Progenitor cell of endocrine pancreas (in vitro differentiated cells): Measurements from ENCODE around the gene SCGB1C2. TPM values are rescaled to one million over a fixed set of nuclear protein-coding genes. Genes with fewer than 3 reads are reported as not detected.
"Not testable (repeated sequence)": the region's sequence is repeated elsewhere in the genome, so short reads cannot be mapped to it uniquely, and the experiment has no call there.

Experiments
- DNase-seq: peaks from one replicate; pipeline ENCODE4 v3.0.0; 2021; ENCODE audit warnings: low spot score; ENCODE audit not compliant: unreplicated experiment
- H3K27ac Mint-ChIP-seq: 2 replicates; pipeline ENCODE4 v1.8.0; 2021; ENCODE audit warnings: mild to moderate bottlenecking, moderate library complexity, mixed read lengths
- H3K27me3 Mint-ChIP-seq: 2 replicates; pipeline ENCODE4 v1.8.0; 2021; ENCODE audit warnings: mixed read lengths
- H3K36me3 Mint-ChIP-seq: 2 replicates; pipeline ENCODE4 v1.8.0; 2022; ENCODE audit warnings: mixed read lengths; ENCODE audit not compliant: insufficient read depth
- H3K4me1 Mint-ChIP-seq: 2 replicates; pipeline ENCODE4 v1.8.0; 2021; ENCODE audit warnings: low read depth, mixed read lengths
- H3K4me3 Mint-ChIP-seq: 2 replicates; pipeline ENCODE4 v1.8.0; 2021; ENCODE audit warnings: low read depth, mild to moderate bottlenecking, moderate library complexity, mixed read lengths
- H3K9me3 Mint-ChIP-seq: 2 replicates; pipeline ENCODE4 v1.8.0; 2021; ENCODE audit warnings: low read depth, mixed read lengths
- CTCF ChIP-seq: fragments of 200-600 bp; sonication (generic); IDR thresholded peaks from one replicate; pipeline ENCODE4 v1.5.0; 2021; ENCODE audit warnings: antibody characterized with exemption, mild to moderate bottlenecking; ENCODE audit not compliant: unreplicated experiment
- long read RNA-seq: library from polyadenylated mRNA; unstranded; transcript quantifications from one replicate; pipeline ENCODE4 v2.0.0, GENCODE V29; 2020
- total RNA-seq: library from RNA; stranded (reverse); gene quantifications from 2 replicates; pipeline ENCODE4 v1.2.1, GENCODE V29; 2021

SCGB1C2 gene
- total RNA-seq: not detected in 2 replicates
- long read RNA-seq: 0 reads

- not testable (repeated sequence) for H3K4me3 Mint-ChIP-seq, H3K27me3 Mint-ChIP-seq, DNase-seq, H3K36me3 Mint-ChIP-seq, H3K4me1 Mint-ChIP-seq, H3K27ac Mint-ChIP-seq, H3K9me3 Mint-ChIP-seq
These were observed at the start of gene SCGB1C2 for GRCh38 chr17:137166-137807. Gene SCGB1C2, plus strand, starts transcription at chr17:137569. Its CDS starts 22 bp downstream, at chr17:137591.

GRCh38 chr17:113111-113510 is 24.3 kb upstream of the SCGB1C2 start:
- H3K9me3 Mint-ChIP-seq, H3K4me1 Mint-ChIP-seq, H3K27me3 Mint-ChIP-seq, H3K36me3 Mint-ChIP-seq, H3K4me3 Mint-ChIP-seq, H3K27ac Mint-ChIP-seq, DNase-seq: not testable (repeated sequence)

GRCh38 chr17:118339-118917 is 18.9 kb upstream of the SCGB1C2 start:
- H3K9me3 Mint-ChIP-seq: not testable (repeated sequence)

GRCh38 chr17:133932-134331 is 3.4 kb upstream of the SCGB1C2 start:
- not testable (repeated sequence) for H3K27me3 Mint-ChIP-seq, DNase-seq

More at GRCh38 chr17:118339-118917, 18.9 kb upstream of the SCGB1C2 start:
- not testable (repeated sequence) for H3K27me3 Mint-ChIP-seq, H3K36me3 Mint-ChIP-seq, H3K4me3 Mint-ChIP-seq, H3K27ac Mint-ChIP-seq, DNase-seq, H3K4me1 Mint-ChIP-seq
- peak; percentile 50 for TF ChIP-seq CTCF

GRCh38 chr17:134332-134785 is 3.0 kb upstream of the SCGB1C2 start:
- DNase-seq, H3K4me3 Mint-ChIP-seq, H3K27ac Mint-ChIP-seq, H3K4me1 Mint-ChIP-seq, H3K9me3 Mint-ChIP-seq, H3K36me3 Mint-ChIP-seq, H3K27me3 Mint-ChIP-seq: not testable (repeated sequence)
- TF ChIP-seq CTCF: peak; percentile 40

More at GRCh38 chr17:133932-134331, 3.4 kb upstream of the SCGB1C2 start:
- not testable (repeated sequence) for H3K9me3 Mint-ChIP-seq, H3K27ac Mint-ChIP-seq, H3K36me3 Mint-ChIP-seq, H3K4me1 Mint-ChIP-seq, H3K4me3 Mint-ChIP-seq

GRCh38 chr17:135022-135421 is 2.3 kb upstream of the SCGB1C2 start:
- H3K4me1 Mint-ChIP-seq, H3K27me3 Mint-ChIP-seq, H3K27ac Mint-ChIP-seq, DNase-seq, H3K36me3 Mint-ChIP-seq, H3K4me3 Mint-ChIP-seq, H3K9me3 Mint-ChIP-seq: not testable (repeated sequence)

- not testable (repeated sequence) for H3K9me3 Mint-ChIP-seq, H3K4me3 Mint-ChIP-seq, H3K36me3 Mint-ChIP-seq, H3K27me3 Mint-ChIP-seq, H3K4me1 Mint-ChIP-seq, H3K27ac Mint-ChIP-seq, DNase-seq
These were observed 1.5 kb upstream of the SCGB1C2 start for GRCh38 chr17:135895-136294.

GRCh38 chr17:136531-136930 is 838 bp upstream of the SCGB1C2 start:
- not testable (repeated sequence) for H3K27me3 Mint-ChIP-seq, H3K9me3 Mint-ChIP-seq, H3K36me3 Mint-ChIP-seq, H3K4me1 Mint-ChIP-seq, H3K4me3 Mint-ChIP-seq, H3K27ac Mint-ChIP-seq
- peak; percentile 81 for DNase-seq
- peak; percentile 61 for TF ChIP-seq CTCF

- not testable (repeated sequence) for H3K27me3 Mint-ChIP-seq, H3K27ac Mint-ChIP-seq, H3K4me3 Mint-ChIP-seq, H3K9me3 Mint-ChIP-seq, H3K36me3 Mint-ChIP-seq, DNase-seq, H3K4me1 Mint-ChIP-seq
These were observed 2.2 kb downstream of the SCGB1C2 start for GRCh38 chr17:139401-140205.
